SH-SY5Y (cell line): ENCODE data around the gene ELOVL2.

Source experiments
- GATA2 ChIP-seq: IDR thresholded peaks from 2 replicates; pipeline ENCODE4 v1.6.1; 2011; ENCODE audit warnings: mild to moderate bottlenecking, low read depth, low read length
- GATA3 ChIP-seq: IDR thresholded peaks from 2 replicates; pipeline ENCODE4 v1.6.1; 2011; ENCODE audit warnings: low read depth, mild to moderate bottlenecking, low read length, moderate library complexity

The ELOVL2 gene

GRCh38 chr6:10954590-10955010 lies 89.5 kb downstream of the ELOVL2 start:
- TF ChIP-seq GATA3 = no peak
- TF ChIP-seq GATA2 = no peak

DNA sequence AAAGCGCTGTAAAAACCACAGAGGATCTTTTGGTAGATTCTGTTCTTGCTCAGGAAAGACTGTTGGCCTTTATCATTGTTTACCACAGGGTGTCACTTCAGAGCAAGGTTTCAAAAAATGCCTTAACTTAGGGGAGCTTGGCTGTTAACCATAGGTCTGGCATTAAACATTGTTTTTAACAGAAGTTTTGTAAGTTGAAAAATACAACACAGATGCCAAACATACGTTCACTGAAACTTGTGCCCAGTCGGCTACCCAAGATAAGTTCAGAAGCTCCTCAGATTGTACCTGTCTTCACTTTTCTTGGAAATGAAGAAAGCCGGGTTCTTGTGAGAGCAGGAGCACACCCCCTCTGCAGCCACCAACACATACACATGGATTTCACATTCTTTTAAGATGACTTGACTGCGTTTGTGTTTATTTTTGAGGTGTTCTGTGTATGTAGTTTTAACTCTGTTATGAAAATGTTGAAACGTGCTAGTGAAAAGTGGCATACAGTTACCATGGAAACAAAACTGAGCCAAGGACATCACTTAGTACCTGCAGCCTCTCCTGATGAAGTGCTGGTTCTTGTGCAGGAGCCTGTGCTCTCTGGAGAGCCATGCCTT lies 92.3 kb downstream of the ELOVL2 start:
- TF ChIP-seq GATA3 (no peak), GATA2 (no peak)

DNA sequence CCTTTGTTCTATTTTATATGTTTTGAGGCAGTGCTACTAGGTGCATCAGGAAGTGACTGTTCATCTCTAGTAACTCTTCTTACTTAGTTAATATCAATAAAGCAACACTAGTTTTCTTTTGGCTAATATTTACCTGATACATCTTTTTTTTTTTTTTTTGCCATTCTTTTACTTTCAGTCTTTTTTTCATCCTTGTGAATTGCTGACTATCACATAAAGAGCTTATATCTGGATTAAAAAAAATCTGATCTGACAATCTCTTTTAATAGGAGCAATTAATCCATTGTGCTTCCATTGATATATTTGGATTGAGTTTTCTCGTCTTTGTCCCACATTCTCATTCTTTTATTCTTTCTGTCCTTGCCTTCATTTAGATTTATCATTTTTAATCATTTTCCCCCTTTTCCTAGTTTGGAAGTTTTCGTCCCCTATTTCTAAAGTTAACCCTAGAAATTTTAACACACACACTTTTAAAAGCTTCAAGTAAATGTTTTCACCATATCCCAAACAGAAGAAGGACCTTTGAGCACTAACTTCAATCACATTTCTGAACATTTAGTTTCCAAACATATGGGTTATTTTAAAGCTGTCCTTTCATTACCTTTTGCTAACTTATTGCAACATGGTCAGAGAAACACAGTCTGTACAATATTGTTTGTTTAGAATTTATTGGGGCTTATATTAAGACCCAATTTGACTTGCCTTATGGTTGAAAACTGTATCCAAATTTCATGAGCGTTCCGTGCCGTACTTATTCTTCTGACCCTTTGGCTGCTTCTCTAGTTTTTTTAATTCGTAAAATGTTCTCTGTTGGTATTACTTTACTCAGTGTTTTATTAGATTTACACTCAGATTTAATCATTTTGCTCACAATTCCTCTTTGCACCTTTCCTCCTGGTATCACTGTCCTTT lies 94.3 kb downstream of the ELOVL2 start:
- TF ChIP-seq GATA3 = no peak
- no peak for TF ChIP-seq GATA2

DNA sequence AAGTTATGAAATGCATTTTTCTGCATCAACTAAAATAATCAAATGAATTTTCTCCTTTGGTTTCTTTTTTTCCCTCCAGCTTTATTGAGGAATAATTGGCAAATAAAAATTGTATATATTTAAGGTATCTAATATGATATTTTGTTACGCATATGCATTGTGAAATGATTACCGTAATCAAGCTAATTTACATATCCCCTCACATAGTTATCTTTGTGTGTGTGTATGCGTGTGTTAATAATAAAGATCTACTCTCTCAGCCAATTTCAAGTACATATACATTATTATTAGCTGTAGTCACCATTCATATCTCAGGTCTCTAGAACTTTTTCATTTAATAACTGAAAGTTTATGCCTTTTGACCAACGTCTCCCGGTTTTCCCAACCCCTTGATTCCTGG lies 96.1 kb downstream of the ELOVL2 start:
- TF ChIP-seq GATA3 (no peak), GATA2 (no peak)

DNA sequence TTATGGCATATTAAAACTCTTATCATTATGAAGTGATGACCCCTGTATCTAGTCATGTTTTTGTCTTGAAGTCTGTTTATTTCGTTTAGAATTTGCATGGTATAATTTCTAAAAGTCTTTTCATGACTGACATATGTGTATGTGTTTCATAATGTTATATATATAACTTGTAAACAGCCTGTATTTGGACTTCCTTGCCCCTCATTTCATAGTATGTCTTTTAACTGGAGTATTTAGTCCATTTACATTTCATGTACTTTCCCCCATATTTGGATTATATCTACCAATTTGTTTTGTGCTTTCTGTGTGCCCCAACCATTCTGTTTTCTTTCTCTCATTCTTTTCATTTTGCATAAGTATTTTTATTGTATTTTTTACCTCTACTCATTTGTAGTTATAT lies 98.3 kb downstream of the ELOVL2 start:
- no peak for TF ChIP-seq GATA2
- no peak for TF ChIP-seq GATA3

DNA sequence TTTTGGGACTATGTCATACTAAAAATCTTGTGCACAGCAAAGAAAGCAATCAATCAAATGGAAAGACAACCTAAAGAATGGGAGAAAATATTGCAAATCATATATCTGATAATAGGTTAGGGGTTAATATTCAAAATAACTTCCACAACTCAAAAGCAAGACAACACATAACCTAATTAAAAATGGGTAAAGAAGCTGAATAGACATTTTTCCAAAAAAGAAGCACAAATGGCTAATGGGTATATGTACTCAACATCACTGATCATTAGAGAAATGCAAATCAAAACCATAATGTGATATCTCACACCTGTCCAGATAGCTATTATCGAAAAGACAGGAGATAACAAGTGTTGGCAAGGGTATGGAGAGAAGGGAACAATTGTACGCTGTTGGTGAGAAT lies 104.3 kb downstream of the ELOVL2 start:
- TF ChIP-seq GATA2 (no peak), GATA3 (no peak)

GRCh38 chr6:10933126-10933525 lies 111.0 kb downstream of the ELOVL2 start:
- no peak for TF ChIP-seq GATA2
- TF ChIP-seq GATA3 = no peak
